Measurements from ENCODE around the gene TOMM70.
"Not testable (repeated sequence)": the region's sequence is repeated elsewhere in the genome, so short reads cannot be mapped to it uniquely, and the experiment has no call there.

TOMM70 gene

DNA sequence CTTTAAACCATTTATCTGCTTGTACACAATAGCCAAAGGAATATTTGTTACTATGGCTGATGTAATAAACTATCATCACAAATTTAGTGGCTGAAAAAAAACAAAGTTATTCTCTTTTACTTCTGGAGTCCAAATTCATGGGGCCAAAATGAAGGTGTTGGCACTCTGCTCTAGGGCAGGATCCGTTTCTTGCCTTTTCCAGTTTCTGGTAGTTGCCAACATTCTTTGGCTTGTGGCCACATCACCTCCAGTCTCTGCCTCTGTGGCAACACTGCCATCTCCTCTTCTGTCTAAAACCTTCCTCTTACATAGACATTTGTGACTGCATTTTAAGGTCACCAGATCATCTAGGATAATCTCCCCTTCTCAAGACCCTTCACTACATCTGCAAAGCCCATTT is 39.0 kb downstream of the TOMM70 start:
- DNase-seq = no peak

DNA sequence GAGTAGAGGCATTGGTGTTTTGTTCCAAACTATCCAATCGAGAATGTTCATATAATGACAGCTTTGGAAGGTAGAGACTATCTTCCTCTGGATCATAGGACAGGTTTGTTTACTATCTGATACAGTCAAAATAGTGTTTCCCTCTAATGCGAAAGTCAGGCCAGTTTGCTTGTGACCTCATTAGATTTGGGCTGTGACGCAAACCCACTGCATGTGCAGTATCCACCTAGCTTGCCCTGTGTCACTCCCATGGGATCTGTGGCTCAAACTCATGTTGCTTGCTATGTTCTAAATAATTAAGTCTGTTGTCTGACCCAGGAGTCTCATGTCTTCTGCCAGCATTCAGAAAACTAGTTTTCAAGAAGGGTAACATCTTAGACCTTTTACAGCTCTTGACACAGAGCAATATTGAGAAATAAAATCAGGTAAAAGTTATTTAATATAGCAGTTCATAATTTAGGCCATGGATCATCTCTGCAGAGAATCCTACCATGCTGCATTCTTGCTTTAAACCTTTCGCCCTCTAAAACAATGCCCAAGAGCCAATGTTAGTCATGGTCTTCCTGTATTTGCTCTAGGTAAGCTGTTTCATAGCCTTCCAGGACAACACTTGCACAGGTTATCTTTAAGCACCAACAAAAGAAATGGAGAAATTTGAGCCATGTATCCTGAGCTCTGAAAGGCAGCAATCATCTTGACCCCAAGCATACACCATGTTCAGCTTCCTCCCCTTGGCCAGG is 40.0 kb downstream of the TOMM70 start:
- DNase-seq = no peak

DNA sequence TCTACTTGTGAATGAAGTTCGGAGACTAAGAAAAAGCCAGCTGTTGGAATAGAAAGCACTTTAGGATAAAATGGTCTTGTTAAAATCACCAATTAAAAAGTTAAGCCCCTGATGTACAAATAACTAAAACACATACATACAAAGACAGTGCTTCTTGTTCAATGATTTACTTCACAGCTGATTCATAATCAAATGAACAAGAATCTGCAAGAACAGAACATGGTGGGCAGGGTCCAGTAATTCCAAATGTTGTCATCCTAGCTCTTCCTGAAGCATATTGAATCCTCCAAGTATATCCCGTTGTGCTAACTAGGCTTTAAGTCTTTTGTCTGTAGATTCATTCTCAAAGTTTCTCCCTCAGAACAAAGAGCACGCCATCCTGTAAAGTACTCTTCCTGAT is 41.9 kb downstream of the TOMM70 start:
- no peak for DNase-seq

DNA sequence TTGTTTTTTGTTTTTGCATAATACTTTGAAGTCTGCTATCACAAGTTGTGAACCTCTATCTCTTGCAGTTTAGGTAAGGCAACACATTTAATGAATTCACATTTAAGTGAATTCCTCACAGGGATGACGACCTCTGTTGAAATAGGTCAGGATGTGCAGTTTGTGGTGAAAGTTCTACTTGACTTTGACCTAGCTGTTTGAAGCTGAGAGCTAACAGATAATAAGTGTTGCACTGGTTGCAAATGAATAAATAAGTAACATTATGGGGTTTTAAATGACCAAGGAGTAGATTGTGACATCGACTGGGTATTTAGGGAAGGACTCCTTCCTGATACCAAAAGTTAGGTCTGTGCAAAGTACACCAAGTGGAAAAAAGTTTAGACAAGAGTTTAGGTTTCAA is 42.5 kb downstream of the TOMM70 start:
- DNase-seq = no peak

DNA sequence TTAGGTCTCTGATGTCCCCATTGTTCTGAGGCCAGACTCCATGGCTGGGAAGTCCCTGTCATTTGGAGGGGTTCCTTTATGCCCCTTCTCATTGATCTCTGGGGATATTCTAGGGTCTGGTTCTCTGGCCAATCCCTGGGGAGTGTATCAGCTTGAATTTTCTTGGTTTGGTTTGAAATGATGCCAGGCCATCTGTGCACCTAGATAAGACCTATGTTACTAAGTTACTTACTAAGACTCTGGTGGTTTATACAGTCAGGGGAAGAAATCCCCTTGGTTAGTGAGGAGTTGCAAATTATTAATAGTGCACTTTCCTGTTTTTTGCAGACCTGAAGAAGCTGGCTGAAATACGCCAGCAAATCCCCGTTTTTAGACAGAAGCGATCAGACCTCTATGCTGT is 46.0 kb downstream of the TOMM70 start:
- DNase-seq = no peak

DNA sequence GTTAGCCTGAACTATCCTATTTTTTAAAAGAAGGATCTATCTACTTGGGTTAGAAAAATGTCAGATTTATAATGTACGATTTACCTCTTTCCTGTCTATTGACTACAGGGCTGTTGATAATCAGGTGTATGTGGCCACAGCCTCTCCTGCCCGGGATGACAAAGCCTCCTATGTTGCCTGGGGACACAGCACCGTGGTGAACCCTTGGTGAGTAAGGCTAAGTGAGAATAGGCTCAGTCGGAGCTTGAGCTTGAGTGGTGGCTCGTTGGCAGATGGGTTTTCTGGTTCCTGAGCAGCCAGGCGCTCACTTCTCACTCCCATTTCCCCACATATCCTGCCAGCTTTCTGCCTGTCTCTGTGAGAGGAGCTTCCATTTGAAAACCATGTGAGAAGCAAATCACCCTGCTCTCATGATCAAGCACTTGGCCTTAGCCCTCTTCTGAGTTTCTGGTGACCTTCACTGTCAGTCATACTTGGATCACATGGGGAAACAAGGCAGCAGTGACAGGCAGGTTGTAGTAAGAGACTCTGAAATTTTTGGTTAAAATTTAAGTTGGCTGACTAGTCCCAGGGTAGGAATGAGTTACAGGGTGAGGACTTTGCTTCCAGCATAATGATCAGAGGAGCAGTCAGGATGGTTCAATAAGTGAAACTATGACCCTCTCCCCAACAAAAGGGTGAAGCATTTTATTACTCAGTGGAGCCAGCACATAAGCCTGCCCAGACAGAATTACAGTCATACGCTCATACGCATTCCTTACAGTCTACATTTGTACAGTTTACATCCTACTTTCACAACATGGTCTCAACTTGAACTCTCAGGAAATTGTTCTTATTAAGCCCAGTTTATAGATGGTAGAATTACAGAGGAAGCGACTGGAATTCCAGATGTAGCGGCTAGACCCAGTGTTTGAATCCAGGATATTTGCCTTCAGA is 48.3 kb downstream of the TOMM70 start:
- DNase-seq = no peak

DNA sequence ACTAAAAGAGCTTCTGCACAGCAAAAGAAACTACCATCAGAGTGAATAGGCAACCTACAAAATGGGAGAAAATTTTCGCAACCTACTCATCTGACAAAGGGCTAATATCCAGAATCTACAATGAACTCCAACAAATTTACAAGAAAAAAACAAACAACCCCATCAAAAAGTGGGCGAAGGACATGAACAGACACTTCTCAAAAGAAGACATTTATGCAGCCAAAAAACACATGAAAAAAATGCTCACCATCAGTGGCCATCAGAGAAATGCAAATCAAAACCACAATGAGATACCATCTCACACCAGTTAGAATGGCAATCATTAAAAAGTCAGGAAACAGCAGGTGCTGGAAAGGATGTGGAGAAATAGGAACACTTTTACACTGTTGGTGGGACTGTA is 49.1 kb downstream of the TOMM70 start:
- not testable (repeated sequence) for DNase-seq

DNA sequence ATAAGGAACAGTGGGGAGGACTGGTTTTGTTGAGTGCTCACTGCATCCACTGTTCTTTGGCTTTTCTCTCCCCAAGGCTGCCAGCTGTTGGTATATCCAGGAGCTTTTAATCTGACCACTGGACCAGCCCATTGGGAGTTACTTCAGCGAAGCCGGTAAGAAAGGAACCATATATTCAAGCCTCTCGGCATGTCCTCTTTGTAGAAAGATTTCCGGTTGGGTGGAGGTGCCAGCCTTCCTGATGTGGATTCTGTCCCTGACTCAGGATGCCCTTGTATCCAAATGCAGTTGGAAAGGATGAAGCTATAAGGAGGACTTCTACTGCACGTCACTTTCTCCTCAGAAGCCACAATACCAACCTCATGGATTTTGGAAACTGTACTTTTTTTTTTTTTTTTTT is 52.2 kb downstream of the TOMM70 start:
- no peak for DNase-seq

DNA sequence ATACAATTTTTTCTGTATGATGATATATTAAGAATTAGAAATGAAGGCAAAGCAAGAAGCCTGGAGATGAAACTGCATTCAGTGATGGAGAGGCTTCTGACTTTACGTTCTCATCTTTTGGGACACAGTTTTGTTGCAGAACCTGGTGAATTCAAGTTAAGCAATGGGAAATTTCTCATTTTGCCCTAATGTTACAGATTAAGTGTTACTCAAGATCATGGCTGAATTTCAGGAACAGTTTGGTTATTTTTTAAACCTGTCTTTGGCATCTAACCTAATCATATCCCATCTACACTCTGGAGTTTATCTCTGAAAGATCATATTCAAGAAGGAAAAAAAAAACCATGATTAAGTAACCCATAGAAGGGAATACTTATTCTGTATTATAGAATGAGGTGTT is 60.4 kb downstream of the TOMM70 start:
- DNase-seq = no peak

DNA sequence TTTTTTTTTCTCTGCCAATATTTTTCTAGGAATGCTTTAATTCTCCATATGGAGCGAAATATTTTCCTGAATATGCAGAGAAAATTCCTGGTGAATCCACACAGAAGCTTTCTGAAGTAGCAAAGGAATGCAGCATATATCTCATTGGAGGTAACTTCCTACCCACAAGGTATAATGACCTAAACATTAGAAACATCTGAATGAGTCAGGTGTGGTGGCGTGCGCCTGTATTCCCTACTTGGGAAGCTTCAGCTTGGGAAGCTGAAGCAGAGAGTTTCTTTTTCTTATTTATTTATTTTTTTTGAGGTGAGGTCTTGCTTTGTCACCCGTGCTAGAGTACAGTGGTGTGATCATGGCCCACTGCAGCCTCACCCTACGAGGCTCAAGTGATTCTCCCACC is 61.1 kb downstream of the TOMM70 start:
- DNase-seq = no peak

DNA sequence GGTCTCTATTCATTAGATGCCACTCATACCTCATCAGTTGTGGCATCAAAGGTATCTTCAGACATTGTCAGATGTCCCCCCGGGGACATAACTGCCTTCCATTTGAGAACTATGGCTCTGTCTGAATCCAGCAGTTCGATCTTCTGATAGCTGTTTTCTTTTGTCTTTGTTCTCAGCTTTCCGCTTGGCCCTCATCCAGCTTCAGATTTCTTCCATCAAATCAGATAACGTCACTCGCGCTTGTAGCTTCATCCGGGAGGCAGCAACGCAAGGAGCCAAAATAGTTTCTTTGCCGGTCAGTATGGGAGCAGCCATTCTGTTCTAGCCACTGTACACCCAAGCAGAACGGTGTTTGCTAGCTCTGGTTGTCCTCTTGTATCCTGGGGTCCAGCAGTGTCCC is 62.0 kb downstream of the TOMM70 start:
- DNase-seq = no peak

DNA sequence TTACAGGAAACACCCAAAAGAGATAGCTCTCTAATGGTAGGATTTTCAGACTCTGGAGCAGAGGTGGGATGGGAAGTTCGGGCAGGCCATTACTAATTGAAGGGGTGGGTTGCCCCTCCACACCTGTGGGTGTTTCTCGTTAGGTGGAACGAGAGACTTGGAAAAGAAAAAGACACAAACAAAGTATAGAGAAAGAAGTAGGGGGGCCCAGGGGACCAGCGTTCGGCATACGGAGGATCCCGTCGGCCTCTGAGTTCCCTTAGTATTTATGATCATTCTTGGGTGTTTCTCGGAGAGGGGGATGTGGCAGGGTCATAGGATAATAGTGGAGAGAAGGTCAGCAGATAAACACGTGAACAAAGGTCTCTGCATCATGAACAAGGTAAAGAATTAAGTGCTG is 64.7 kb downstream of the TOMM70 start:
- not testable (repeated sequence) for DNase-seq

DNA sequence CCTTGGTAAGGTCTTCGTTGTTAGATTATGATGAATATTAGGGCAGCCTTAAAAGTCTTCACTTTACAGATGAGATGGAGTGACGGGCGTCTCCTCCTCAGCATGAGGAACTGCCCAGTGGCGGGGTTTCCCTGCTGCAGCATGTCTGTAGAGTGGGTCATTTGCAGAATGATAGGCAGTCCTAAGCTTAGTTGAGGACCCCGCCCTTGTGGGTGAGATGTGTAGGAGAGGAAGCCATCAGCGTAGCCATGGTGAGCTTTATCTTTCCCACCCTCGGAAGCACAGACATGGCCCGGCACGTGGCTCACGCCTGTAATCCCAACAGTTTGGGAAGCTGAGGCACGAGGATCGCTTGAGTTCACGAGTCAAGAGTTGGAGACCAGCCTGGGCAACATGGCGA is 65.5 kb downstream of the TOMM70 start:
- no peak for DNase-seq

DNA sequence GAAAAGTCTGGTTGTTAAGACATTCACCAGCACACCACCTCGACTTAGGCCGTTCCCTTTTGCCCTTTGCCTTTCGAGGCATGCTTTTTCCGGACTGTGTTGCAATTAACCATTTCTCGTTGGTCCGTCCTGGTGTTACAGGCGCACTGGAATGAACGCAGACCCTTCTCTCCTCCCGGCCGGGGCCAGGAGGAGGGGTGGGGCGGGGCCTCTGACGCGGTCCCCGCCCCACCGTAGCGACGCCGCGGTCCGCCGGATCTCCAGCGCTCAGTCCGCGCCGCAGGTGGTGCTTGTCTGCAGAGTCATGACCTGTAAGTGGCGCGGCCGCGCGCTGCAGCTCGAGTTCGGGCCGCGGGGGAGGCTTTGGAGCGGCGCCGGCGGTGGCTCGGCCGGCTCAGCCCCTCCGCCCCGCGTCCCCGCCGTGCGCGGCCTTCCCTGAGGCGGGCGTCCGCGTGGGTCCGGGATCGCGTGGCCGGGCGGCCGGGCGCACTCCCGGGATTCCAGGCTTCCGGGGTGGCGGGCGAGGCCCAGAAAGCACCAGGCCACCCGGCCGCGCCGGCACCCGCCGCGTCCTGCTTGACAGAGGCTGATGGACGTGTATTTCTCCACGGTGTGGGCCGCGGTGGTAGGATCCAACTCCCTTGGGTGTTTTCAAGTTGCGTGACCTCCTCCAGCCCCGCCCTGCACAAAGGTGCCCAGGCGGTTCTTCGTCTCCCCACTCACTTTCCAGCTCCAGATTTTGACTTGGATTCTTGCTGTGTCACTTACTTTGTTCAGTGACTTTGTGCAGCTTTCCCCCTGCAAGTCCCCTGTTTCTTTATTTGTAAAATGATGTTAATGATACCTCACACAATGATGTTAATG is 66.2 kb downstream of the TOMM70 start, which contains the start of gene NIT2:
NIT2 (plus strand) TSS at position 270 of the 864 bp plus-strand sequence; CDS start at position 305, 35 bp downstream.
- DNase-seq = no peak

DNA sequence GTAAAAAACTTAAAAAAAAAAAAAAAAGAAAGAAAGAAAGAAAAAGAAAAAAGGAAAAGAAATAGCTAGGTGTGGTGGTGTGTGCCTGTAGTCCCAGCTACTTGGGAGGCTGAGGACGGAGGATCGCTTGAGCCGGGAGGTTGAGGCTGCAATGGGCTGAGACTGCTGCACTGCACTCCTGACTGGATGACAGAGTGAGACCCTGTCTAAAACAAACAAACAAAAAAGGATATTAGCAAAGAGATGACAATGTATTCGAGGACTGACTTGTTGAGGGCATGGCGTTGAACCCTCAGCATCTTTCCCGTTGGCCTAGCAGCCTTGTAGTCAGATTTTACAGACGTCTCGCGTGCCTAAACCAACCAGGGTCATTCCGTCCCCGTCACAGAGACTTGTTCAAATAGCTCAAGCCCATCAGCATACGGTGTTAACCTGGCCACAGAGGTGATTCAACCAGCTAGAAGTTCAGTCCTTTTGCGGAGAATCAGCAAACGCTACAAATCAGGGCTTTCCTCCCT is 66.9 kb downstream of the TOMM70 start:
- DNase-seq = no peak

DNA sequence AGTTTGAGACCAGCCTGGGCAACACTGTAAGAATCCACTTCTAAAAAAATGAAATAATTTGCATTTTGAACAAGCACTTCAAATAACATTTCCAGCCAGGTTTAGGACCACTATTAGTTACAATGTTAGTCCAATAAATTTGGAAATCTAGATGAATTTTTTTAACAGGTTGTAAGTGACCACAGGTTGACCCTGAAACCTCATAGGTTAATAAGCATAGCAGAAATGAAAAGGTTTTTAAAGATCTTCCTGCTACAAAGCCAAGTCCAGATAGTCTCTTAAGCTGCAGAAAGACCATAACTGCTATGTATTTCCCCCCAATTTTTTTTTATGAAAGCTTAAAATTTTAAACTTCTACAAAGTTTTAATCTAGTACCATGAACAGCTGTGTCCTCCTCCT is 67.8 kb downstream of the TOMM70 start:
- no peak for DNase-seq

DNA sequence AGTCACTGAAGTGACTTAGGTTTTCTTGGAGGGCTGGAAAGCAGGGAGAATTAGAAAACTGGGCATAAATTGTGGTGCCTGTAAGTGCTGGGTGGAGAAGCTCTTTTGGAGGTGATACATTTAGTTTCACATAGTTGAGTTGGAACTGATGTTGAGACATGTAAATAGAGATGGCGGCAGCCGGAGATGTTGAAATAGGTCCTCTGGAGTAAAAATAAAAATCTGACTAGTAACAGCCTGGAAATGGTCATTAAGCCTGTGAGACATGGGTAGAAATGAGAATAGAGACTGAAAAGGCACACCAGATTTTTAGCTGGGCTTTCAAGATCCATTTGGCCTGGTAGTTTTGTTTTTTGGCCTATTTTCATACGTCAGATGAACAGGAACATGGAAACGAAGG is 69.2 kb downstream of the TOMM70 start:
- DNase-seq = no peak

DNA sequence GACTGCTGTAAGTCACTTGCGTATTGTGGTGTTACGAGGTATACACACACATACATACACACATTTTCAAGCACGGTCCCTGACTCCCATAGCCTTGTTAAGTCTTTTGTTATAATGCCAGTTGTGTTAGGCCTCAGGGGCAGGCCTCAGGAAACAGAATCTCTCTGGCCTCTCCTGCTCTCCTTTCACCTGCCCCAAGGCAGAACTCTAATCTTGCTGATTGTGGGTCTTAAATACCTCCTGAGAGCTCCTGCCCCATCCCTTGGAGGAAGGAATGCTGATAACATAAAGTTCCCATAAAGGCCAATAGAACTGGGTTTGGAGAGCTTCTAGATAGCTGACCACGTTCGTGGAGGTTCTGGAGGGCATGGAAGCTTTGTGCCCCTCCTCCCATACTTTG is 70.2 kb downstream of the TOMM70 start:
- DNase-seq = no peak

DNA sequence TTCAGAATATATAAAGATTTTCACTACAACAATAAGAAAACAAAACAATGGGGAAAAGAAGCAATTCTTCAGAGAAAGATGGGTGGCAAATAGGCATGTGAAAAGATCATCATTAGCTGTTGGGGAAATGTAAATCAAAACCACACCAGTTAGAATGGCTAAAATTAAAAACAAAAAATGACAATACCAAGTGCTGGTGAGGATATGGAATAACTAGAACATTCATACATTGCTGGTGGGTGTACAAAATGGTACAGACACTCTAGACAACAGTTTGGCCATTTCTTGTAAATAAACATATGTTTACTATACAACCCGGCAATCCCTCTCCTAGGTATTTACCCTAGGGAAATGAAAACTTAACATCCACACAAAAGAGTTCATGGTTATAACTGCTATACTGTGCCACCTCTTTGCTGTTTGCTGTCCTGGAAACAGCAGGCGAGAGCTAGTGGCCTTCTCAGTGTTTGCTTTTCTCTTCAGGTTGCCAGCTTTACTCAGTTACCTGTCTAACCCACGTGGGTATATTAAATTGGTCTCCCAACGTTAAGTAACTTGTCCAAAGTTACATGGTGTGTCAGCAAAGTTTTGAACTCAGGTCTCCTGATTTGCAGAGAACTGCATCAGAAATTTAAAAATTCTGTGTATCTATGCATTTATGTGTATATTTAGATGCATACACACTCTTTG is 70.9 kb downstream of the TOMM70 start:
- no peak for DNase-seq

DNA sequence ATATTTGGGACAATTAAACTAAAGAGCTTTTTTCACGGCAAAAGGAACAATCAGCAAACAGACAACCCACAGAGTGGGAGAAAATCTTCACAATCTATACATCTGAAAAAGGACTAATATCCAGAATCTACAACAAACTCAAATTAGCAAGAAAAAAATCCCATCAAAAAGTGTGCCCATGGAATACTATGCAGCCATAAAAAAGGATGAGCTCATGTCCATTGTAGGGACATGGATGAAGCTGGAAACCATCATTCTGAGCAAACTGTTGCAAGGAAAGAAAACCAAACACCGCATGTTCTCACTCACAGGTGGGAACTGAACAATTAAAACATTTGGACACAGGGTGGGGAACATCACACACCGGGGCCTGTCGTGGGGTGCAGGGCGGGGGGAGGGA is 73.5 kb downstream of the TOMM70 start:
- DNase-seq = not testable (repeated sequence)

DNA sequence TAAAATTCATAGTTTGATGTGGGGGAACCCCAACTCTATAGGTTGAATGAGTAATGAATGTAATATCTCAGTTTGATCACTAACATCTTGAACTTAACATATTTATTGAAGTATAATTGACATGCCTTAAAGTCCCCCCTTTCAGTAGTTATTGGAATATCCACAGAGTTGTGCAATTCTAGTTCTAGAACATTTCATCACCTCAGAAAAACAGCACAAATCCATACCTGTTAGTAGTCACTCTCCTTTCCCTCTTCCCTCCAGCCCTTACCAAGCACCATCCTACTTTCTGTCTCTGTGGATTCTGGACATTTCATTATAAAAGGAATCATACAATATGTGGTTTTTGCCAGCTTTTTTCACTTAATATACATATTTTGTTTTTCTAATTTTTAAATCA is 75.1 kb downstream of the TOMM70 start:
- no peak for DNase-seq

DNA sequence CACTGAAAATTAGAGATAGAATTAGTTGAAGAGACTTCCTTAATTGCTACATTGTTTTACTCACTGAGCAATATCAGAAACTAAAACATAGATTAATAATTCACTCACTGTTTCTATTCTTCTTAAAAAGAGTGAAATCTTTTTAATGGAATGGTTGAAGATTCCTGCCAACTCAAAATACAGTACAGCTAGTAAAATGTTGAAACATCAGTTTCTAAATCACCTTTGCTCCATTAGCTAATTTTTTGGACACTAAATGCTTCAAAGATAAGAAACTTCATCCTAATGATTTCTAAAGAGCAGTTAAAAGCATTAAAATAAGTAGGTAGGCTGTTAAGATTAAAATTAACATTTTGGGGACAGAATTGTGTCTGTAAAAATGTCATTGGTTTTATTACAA is 76.8 kb downstream of the TOMM70 start:
- DNase-seq = no peak
